ENCODE results near the gene MCOLN1. TPM values are rescaled to one million over a fixed set of nuclear protein-coding genes. Genes with fewer than 3 reads are reported as not detected.

MCOLN1 gene
- total and polyA plus RNA-seq, 9 of the 15 experiments (the other 6 are each of a cell fraction or from before 2014, with no cell fraction given): 0.25 to 15.4 (median 7.1) TPM

DNA sequence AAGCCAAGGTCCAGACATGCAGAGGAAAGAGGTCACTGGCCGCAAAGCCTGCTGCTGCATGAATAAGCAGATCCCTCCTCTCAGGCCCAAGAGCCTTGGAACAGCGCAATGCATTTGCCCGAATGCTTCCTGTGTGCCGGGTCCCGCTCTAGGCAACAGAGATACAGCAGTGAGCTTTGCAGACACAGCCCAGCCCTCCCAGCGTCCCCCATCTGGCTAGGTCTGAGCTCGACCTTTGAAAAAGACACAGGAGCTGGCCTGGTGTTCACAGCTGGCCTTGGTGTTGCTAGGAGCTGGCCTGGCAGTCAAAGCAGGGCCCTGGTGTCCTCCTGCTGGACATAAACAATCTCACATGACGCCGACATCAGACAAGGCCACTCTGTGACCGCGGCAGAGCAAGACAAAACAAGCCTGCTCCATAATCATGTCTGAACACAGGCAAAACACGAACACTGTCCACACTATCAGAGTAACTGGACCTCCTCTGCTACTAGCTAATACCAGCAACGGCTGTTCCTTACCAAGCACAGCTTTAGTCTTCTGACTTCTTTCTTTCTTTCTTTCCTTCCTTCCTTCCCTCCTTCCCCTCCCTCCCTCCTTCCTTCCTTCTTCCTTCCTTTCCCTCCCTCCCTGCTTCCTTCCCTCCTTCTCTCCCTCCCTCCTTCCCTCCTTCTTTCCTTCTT is 27.9 kb upstream of the MCOLN1 start (continued):
- TF ChIP-seq, protein P1, sequence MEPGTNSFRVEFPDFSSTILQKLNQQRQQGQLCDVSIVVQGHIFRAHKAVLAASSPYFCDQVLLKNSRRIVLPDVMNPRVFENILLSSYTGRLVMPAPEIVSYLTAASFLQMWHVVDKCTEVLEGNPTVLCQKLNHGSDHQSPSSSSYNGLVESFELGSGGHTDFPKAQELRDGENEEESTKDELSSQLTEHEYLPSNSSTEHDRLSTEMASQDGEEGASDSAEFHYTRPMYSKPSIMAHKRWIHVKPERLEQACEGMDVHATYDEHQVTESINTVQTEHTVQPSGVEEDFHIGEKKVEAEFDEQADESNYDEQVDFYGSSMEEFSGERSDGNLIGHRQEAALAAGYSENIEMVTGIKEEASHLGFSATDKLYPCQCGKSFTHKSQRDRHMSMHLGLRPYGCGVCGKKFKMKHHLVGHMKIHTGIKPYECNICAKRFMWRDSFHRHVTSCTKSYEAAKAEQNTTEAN (CRISPR knock-in tag; IDR thresholded peaks at IDR 0.05): no peak
- TF ChIP-seq MYNN (IDR thresholded peaks at IDR 0.05): no peak
- no peak for TF ChIP-seq MYNN (CRISPR knock-in tag; IDR thresholded peaks at IDR 0.05)
- peak; percentile 59 for TF ChIP-seq BRD9 (IDR thresholded peaks at IDR 0.05; ENCODE audit: low read depth, partially characterized antibody)
- no peak for TF ChIP-seq C11orf30 (IDR thresholded peaks at IDR 0.05; ENCODE audit: low read depth)
- peak; percentile 89; the same call in 1 of the 2 replicates for TF ChIP-seq HLTF (IDR thresholded peaks at IDR 0.05)
- TF ChIP-seq HMGN3 (IDR thresholded peaks at IDR 0.05; ENCODE audit: borderline replicate concordance, extremely low read depth, insufficient read length, low read depth, low read length): no peak
- no peak for TF ChIP-seq SIRT6 (IDR thresholded peaks at IDR 0.05; ENCODE audit: low read depth, low read length)
- no peak for TF ChIP-seq RFX7 (CRISPR knock-in tag; IDR thresholded peaks at IDR 0.05)
- no peak for TF ChIP-seq HNRNPUL1 (IDR thresholded peaks at IDR 0.05; ENCODE audit: low read length)
- TF ChIP-seq HCFC1 (IDR thresholded peaks at IDR 0.05; ENCODE audit: low read depth, low read length): no peak
- TF ChIP-seq ZNF589 (CRISPR knock-in tag; IDR thresholded peaks at IDR 0.05; ENCODE audit: low read depth): 0 out of 2 replicates have a peak, but pooled peaks have one; percentile 37
- TF ChIP-seq HMG20B (CRISPR knock-in tag; IDR thresholded peaks at IDR 0.05): no peak
- TF ChIP-seq, protein P2, sequence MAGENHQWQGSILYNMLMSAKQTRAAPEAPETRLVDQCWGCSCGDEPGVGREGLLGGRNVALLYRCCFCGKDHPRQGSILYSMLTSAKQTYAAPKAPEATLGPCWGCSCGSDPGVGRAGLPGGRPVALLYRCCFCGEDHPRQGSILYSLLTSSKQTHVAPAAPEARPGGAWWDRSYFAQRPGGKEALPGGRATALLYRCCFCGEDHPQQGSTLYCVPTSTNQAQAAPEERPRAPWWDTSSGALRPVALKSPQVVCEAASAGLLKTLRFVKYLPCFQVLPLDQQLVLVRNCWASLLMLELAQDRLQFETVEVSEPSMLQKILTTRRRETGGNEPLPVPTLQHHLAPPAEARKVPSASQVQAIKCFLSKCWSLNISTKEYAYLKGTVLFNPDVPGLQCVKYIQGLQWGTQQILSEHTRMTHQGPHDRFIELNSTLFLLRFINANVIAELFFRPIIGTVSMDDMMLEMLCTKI (IDR thresholded peaks at IDR 0.05; ENCODE audit: partially characterized antibody): no peak
- TF ChIP-seq HDGF (IDR thresholded peaks at IDR 0.05): peak; percentile 90
- TF ChIP-seq, protein P3, sequence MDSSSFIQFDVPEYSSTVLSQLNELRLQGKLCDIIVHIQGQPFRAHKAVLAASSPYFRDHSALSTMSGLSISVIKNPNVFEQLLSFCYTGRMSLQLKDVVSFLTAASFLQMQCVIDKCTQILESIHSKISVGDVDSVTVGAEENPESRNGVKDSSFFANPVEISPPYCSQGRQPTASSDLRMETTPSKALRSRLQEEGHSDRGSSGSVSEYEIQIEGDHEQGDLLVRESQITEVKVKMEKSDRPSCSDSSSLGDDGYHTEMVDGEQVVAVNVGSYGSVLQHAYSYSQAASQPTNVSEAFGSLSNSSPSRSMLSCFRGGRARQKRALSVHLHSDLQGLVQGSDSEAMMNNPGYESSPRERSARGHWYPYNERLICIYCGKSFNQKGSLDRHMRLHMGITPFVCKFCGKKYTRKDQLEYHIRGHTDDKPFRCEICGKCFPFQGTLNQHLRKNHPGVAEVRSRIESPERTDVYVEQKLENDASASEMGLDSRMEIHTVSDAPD (CRISPR knock-in tag; IDR thresholded peaks at IDR 0.05): no peak
- TF ChIP-seq ZNF583 (CRISPR knock-in tag; IDR thresholded peaks at IDR 0.05): no peak
- TF ChIP-seq TBP (optimal IDR thresholded peaks at IDR 0.05; ENCODE audit: low read depth, low read length): peak; percentile 35
- no peak for TF ChIP-seq KAT7 (CRISPR knock-in tag; IDR thresholded peaks at IDR 0.05; ENCODE audit: borderline replicate concordance)
- peak; percentile 65 for TF ChIP-seq PHB2 (IDR thresholded peaks at IDR 0.05; ENCODE audit: low read depth)
- TF ChIP-seq POLR2H (tag; IDR thresholded peaks at IDR 0.05; ENCODE audit: low read depth): no peak
- no peak; the same call in 1 of the 2 replicates for TF ChIP-seq BACH1 (tag; IDR thresholded peaks at IDR 0.05)
- TF ChIP-seq, protein P4, sequence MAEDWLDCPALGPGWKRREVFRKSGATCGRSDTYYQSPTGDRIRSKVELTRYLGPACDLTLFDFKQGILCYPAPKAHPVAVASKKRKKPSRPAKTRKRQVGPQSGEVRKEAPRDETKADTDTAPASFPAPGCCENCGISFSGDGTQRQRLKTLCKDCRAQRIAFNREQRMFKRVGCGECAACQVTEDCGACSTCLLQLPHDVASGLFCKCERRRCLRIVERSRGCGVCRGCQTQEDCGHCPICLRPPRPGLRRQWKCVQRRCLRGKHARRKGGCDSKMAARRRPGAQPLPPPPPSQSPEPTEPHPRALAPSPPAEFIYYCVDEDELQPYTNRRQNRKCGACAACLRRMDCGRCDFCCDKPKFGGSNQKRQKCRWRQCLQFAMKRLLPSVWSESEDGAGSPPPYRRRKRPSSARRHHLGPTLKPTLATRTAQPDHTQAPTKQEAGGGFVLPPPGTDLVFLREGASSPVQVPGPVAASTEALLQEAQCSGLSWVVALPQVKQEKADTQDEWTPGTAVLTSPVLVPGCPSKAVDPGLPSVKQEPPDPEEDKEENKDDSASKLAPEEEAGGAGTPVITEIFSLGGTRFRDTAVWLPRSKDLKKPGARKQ (CRISPR knock-in tag; IDR thresholded peaks at IDR 0.05): no peak
- TF ChIP-seq, protein P5, sequence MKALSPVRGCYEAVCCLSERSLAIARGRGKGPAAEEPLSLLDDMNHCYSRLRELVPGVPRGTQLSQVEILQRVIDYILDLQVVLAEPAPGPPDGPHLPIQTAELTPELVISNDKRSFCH (CRISPR knock-in tag; IDR thresholded peaks at IDR 0.05): no peak
- TF ChIP-seq, protein P5 (tag; IDR thresholded peaks at IDR 0.05): no peak

All from K562 (cell line).